Chondrocyte (in vitro differentiated cells): ENCODE measurements around the gene NAA35. TPM values are rescaled to one million over a fixed set of nuclear protein-coding genes. Genes with fewer than 3 reads are reported as not detected.

Source experiments
- DNase-seq: peaks from one replicate; pipeline ENCODE4 v3.0.0; 2021; ENCODE audit warnings: mixed read lengths, low spot score
- H3K27ac Mint-ChIP-seq: one replicate; pipeline ENCODE4 v1.8.0; 2021; ENCODE audit warnings: mild to moderate bottlenecking, moderate library complexity, mixed read lengths; ENCODE audit not compliant: unreplicated experiment
- H3K27me3 Mint-ChIP-seq: 2 replicates; pipeline ENCODE4 v1.8.0; 2021; ENCODE audit warnings: low read depth, mixed read lengths
- H3K36me3 Mint-ChIP-seq: 2 replicates; pipeline ENCODE4 v1.8.0; 2021; ENCODE audit warnings: low read depth, mixed read lengths
- H3K4me1 Mint-ChIP-seq: 2 replicates; pipeline ENCODE4 v1.8.0; 2021; ENCODE audit warnings: low read depth, mild to moderate bottlenecking, mixed read lengths
- H3K4me3 Mint-ChIP-seq: one replicate; pipeline ENCODE4 v1.8.0; 2021; ENCODE audit warnings: mild to moderate bottlenecking, moderate library complexity, mixed read lengths; ENCODE audit not compliant: unreplicated experiment
- H3K9me3 Mint-ChIP-seq: 2 replicates; pipeline ENCODE4 v1.8.0; 2021; ENCODE audit warnings: low read depth, mixed read lengths
- total RNA-seq: library from RNA; stranded (reverse); gene quantifications from 3 replicates; pipeline ENCODE4 v1.2.1, GENCODE V29; 2021
- TF ChIP-seq, protein P1 (sequence below): fragments of 200-600 bp; sonication (generic); IDR thresholded peaks from 2 replicates; pipeline ENCODE4 v1.5.0; 2021; ENCODE audit warnings: antibody characterized with exemption, mild to moderate bottlenecking, moderate library complexity

Gene NAA35
- total RNA-seq, 1 donor from 2014 or later: 20.7 TPM

DNA sequence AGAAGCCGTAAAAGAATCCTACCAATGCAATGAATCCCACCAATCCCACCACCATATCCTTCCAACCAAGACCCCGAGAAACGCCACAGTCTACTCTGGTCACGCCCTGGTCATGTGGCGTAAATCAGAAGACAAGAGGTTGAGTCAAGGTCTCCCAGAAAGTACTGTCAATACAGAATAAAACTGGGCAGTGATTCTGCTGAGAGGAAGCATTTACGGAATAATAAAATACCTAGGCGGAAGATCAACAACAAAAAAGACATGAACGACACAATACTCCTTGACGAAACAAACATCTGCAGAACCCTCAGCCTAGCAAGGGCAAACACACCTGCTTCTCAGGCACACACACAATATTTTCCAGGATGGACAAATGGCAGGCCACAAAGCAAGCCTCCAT lies 95.6 kb downstream of the NAA35 start:
- H3K36me3 Mint-ChIP-seq: peaks cover 31% of the 10 kb centered on the region
- H3K27ac Mint-ChIP-seq: no peak overlapping the region
- DNase-seq: no peak
- H3K9me3 Mint-ChIP-seq: no peaks in the 10 kb centered on the region
- no peaks in the 10 kb centered on the region for H3K27me3 Mint-ChIP-seq
- H3K4me1 Mint-ChIP-seq: peaks cover 9% of the 10 kb centered on the region
- TF ChIP-seq, protein P1, sequence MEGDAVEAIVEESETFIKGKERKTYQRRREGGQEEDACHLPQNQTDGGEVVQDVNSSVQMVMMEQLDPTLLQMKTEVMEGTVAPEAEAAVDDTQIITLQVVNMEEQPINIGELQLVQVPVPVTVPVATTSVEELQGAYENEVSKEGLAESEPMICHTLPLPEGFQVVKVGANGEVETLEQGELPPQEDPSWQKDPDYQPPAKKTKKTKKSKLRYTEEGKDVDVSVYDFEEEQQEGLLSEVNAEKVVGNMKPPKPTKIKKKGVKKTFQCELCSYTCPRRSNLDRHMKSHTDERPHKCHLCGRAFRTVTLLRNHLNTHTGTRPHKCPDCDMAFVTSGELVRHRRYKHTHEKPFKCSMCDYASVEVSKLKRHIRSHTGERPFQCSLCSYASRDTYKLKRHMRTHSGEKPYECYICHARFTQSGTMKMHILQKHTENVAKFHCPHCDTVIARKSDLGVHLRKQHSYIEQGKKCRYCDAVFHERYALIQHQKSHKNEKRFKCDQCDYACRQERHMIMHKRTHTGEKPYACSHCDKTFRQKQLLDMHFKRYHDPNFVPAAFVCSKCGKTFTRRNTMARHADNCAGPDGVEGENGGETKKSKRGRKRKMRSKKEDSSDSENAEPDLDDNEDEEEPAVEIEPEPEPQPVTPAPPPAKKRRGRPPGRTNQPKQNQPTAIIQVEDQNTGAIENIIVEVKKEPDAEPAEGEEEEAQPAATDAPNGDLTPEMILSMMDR: no peak
- no peak overlapping the region for H3K4me3 Mint-ChIP-seq

DNA sequence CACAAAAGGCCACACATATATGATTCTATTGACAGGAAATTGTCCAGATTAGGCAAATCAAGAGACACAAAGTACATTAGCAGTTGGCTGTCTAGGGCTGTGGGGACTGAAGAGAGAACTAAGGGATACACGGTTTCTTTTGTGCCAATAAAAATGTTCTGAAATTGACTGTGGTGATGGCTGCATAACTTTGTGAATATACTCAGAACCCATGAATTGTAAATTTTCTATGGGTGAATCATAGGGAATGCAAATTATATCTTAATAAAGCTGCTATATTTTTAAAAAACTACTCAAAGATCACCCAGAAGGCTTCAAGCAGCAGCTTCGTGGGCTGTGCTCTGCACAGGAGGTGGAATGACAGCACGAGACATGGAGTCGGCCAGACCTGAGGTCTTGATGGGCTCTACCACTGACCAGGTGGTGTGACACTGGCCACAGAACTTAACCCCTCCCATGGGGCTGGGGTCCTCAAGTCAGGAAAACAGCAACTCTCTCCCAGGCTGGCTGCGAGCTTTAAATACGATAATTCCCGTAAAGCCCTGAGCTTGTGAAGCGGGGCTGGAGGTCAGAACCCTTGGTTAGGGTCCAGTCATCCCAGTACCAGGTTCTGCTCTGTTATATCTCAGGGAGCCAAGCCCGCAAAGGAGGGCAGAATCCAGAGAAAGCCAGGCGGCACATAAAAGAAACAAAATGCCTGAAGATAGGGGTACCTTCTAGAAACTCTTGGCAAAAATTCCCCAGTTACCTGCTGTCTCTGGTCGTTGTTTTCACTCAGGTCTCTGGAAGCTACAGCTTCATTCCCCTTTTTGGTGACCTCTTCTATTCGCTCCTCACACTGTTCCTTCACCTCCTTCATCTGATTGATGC lies 99.3 kb downstream of the NAA35 start:
- peaks cover 11% of the 10 kb centered on the region for H3K36me3 Mint-ChIP-seq
- H3K9me3 Mint-ChIP-seq: no peaks in the 10 kb centered on the region
- peak overlapping the region; percentile 41 for H3K27ac Mint-ChIP-seq
- peaks cover 12% of the 10 kb centered on the region for H3K4me1 Mint-ChIP-seq
- no peak overlapping the region for H3K4me3 Mint-ChIP-seq
- no peak for DNase-seq
- no peaks in the 10 kb centered on the region for H3K27me3 Mint-ChIP-seq
- TF ChIP-seq, protein P1: no peak

- H3K36me3 Mint-ChIP-seq: peaks cover 11% of the 10 kb centered on the region
- TF ChIP-seq, protein P1: no peak
- peak overlapping the region; percentile 1 for H3K27ac Mint-ChIP-seq
- no peak for DNase-seq
- H3K4me1 Mint-ChIP-seq: peaks cover 12% of the 10 kb centered on the region
- H3K4me3 Mint-ChIP-seq: no peak overlapping the region
- no peaks in the 10 kb centered on the region for H3K9me3 Mint-ChIP-seq
- no peaks in the 10 kb centered on the region for H3K27me3 Mint-ChIP-seq
These were observed 99.9 kb downstream of the NAA35 start for GRCh38 chr9:86040861-86041155.

- TF ChIP-seq, protein P1: no peak
- Mint-ChIP-seq H3K27me3 (no peaks in the 10 kb centered on the region), H3K4me1 (peaks cover 12% of the 10 kb centered on the region), H3K4me3 (no peak overlapping the region), H3K9me3 (no peaks in the 10 kb centered on the region), H3K27ac (no peak overlapping the region), H3K36me3 (peaks cover 11% of the 10 kb centered on the region)
- no peak for DNase-seq
These were observed 100.4 kb downstream of the NAA35 start for GRCh38 chr9:86041311-86041741.

DNA sequence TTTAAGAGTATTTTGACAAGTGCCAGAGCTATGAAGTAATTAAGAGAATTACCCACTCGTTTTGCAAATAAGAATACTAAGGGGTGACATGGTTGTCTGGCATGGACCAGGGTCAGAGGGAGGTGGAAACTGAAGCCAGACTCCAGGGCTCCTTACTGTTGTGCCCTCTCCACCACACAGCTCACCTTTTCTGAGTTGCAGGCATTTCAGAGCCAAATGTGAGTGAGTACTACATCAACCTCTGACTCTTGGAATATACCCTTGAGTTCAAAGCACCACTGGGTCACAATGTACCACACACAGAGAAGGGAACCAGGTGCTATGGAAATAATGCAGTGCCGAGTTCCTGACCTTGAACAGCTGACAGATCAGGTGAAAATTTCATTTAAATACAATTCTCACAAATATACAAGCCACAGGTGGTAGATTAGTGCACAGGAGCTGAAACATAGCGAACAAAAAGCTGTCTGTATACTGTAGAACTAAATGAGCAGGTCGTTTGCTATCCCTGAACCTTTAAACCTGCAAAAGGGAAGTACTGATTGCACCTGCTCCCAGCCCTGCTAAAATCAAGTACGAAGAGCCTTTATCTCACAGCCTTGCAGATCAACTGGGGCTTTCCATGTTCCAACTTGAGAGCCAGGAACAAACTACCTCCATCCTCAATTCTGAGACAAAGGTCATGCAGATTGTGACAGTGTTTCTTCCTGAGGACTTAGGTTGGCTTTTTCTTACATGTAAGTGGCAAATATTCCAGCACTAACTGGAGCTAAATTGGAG lies 101.4 kb downstream of the NAA35 start:
- DNase-seq: no peak
- Mint-ChIP-seq H3K27ac (no peak overlapping the region), H3K4me3 (no peak overlapping the region), H3K27me3 (no peaks in the 10 kb centered on the region), H3K36me3 (peaks cover 11% of the 10 kb centered on the region), H3K4me1 (peaks cover 12% of the 10 kb centered on the region), H3K9me3 (no peaks in the 10 kb centered on the region)
- TF ChIP-seq, protein P1: no peak
